ENCODE results near the gene DGUOK. TPM values are rescaled to one million over a fixed set of nuclear protein-coding genes. Genes with fewer than 3 reads are reported as not detected.
"Not testable (repeated sequence)": the region's sequence is repeated elsewhere in the genome, so short reads cannot be mapped to it uniquely, and the experiment has no call there.

DGUOK gene
- 52.2 and 63.4 TPM in 2 replicates for total RNA-seq (2014; rRNA removed; shearing (Covaris generic))

DNA sequence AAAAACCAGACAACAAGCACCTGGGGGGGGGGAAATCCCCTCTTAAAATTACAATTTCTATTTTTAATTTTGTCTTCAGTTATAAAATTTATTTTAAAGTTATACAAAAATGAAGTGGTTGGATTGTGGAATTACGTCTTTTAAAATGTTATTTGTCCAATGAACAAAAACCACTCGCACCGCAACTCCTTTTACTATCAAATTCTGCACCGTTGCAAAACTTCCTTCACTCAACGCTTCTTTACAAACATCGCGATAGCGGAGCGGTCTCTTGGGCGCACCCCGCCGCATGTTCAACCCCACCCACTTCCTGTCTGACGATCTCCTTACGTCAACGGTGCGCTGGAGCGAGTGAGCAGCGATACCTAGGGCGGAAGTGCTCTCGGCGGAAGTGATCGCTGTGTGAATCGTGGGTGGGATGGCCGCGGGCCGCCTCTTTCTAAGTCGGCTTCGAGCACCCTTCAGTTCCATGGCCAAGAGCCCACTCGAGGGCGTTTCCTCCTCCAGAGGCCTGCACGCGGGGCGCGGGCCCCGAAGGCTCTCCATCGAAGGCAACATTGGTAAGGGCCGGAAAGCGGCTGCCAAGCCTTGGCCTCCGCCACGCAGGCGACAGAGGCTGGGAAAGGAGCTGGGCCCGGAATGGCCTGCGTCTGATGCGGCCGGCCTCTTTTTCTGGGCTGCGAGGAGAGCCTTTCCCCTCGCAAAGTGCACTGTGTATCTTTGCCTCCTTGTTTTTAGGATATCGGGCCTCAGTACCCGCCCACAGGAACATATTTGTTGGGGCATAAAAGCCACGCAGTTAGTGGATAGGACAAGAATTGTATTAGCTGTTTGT, at the start of gene DGUOK:
DGUOK (plus strand) TSS at position 388 of the 835 bp plus-strand sequence; CDS start at position 419, 31 bp downstream.
- peak; percentile 99 for DNase-seq (ENCODE audit: low read depth)

DNA sequence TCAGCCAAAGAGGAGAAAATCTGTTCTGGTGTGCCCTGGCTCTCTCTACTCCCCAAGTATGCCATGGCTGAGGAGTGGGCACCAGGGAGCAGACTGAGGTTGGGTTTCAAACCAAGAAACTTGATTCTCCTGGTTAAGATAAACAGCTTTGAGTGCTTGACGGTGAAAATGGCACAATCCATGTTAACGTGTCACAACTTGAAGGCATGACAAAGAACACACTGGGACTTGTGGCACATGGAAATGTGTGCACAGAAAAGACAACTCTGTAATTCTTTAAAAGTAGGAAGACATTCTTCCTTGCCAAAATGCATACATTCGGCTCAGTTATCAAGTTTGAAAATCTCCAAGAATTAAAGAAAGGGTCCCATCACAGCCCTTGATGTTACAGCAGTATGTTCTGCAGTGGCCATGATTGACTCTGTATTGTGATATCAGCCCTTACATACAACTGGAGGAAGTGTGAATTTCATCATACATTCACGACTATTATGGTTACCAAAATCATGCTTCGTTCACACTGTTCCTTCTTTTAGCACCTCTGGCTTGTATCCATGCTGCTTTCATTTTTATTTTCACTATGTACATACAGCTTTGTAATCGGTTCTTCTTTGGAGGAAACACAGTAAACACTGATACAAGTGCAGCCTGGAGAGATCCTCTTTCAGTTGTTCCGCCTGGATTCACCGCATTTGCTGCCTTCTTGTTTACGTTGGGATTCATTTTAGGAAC, 49.4 kb upstream of the DGUOK start:
- no peak for DNase-seq (ENCODE audit: low read depth)

DNA sequence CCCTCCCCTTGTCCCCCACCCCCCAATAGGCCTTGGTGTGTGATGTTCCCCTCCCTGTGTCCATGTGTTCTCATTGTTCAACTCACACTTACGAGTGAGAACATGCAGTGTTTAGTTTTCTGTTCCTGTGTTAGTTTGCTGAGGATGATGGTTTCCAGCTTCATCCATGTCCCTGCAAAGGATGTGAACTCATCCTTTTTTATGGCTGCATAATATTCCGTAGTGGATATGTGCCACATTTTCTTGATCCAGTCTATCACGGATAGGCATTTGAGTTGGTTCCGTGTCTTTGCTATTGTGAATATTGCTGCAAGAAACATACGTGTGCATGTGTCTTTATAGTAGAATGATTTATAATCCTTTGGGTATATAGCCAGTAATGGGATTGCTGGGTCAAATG, 48.7 kb upstream of the DGUOK start:
- DNase-seq (ENCODE audit: low read depth) = not testable (repeated sequence)

DNA sequence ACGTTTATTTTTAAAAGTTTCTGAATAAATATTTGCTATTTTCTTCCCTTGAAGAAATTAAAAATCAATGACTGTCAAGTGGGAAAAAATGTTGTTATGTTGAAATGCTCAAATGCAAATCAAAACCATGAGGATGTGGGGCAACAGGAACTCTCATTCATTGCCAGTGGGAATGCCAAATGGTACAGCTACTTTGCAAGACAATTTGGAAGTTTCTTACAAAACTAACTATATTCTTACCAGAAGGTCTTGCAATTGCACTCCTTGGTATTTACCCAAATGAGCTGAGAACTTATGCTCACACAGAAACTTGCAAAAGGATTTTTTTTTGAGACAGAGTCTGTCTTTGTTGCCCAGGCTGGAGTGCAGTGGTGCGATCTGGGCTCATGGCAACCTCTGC, 41.3 kb upstream of the DGUOK start:
- no peak for DNase-seq (ENCODE audit: low read depth)

DNA sequence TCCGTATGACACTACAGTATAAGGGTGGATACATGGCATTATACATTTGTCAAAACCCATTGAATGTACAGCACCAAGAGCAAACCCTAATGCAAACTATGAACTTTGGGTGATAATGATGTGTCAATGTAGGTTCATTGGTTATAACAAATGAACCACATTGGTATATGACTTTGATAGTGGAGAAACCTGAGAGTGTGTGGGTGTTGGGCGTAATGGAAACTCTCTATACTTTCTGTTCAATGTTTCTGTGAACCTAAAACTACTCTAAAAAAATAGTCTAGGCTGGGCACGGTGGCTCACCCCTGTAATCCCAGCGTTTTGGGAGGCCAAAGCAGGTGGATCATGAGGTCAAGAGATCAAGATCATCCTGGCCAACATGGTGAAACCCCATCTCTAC, 40.3 kb upstream of the DGUOK start:
- no peak for DNase-seq (ENCODE audit: low read depth)

DNA sequence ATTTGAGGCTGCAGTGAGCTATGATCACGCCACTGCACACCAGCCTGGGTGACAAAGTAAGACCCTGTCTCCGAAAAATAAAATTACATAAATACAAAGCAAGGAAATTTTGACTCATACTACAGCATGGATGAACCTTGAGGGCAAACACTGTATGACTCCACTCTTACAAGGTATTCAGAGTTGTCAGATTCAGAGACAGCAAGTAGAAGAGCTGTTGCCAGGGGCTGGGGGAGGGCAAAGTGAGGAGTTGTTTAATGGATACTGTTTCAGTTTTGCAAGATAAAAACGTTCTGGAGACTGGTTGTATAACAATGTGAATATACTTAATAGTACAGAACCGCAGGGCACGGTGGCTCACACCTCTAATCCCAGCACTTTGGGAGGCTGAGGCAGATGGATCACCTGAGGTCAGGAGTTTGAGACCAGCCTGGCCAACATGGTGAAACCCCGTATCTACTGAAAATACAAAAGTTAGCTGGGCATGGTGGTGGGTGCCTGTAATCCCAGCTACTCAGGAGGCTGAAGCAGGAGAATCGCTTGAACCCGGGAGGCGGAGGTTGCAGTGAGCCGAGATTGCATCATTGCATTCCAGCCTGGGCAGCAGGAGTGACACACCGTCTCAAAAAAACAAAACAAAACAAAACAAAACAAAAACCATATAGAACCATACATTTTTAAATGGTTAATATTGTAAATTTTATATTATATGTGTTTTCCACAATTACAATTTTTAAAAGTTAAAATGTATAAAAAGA, 38.9 kb upstream of the DGUOK start:
- DNase-seq (ENCODE audit: low read depth) = not testable (repeated sequence)

DNA sequence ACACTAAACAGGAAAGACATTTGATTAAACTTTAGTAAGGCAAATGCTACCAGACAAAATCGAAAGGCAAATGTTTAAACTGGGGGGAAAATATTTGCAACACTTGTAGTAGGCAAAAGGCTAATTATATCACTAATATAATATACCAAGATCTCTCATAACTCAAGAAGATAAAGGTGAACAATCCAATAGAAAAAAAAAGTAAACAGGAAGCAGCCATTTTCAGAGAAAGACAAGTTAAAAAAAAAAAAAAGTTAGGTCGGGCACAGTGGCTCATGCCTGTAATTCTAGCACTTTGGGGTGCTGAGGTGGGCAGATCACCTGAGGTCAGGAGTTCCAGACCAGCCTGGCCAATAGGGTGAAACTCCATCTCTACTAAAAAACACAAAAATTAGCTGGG, 38.3 kb upstream of the DGUOK start:
- no peak for DNase-seq (ENCODE audit: low read depth)

DNA sequence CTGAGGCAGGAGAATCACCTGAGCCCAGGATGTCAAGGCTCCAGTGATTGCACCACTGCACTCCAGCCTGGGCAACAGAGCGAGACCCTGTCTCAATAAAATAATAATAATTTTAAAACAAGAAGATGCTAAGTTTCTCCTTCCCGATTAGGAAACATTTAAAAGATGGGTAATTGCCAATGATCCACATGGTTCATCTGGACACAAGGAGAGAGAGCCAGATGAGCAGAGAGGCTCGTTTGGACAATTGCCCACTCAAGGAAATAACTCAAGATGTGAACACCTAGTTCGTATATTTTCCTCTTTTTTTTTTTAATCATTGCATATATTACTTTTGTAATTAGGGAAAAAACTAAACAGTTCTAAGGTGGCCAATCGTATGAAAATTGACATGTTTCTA, 37.5 kb upstream of the DGUOK start:
- DNase-seq (ENCODE audit: low read depth) = no peak

DNA sequence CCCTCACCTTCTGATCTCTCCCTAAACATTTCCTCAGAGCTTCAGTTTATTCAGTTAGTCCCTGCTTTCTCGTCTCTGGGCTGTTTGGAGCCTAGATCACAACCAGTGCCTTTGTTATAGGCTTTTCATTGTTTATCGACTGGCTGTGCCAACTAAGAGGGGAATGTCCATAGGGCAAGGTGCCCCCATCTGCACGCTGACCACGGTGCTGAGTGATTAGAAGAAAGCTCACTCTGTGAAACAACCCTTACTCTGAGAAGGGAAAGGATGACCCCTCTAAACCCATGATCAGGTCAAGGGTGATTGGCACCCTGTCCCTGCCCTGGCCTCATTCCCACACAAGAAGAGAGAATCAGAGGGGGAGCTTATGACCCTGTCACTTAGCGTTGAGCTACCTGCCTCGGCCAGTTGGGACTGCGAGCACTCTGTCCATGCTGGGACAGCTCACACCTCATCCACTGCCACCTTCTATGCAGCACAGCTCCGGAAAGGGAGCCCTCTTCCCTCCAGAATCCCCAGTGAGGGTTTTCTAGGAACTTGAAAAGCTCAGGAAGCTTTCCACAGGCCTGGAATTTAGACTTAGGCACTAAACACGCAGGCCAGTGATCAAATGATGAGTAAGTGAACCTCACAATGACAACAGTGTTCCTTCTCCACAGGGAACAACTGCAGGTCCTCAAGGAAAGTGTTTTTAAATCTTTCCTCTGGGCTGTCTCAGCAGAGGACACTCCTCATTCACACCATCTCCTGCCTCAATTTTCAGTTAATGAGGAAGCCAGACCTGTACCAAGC, 36.2 kb upstream of the DGUOK start:
- no peak for DNase-seq (ENCODE audit: low read depth)

DNA sequence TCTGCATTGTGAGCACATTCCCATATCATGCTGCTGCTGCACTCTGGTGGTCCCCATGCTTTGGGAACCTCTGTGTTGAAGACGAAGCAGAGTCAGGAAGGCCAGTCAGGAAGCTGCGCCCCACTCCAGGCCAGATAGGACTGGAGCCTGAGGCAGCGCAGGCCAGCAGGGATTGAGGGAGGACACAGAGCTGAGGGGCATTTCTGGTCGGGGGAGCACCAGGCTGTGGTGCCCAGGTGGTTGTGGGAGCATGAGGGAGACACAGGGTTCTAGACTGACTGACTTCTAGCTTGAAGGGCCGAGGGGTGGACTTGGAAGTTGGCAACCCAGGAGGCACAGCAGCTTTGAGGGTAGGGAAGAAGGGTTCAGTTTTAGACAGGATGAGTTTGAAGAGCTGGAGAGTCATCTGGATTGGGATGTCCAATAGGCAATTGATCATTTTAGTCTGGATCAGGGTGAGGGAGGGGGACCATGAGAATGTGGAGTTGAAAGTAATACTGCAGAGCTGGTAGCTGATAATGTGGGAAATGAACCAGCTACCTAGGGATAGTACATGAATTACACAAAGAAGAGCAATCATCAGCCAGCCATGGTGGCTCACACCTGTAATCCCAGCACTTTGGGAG, 35.3 kb upstream of the DGUOK start:
- no peak for DNase-seq (ENCODE audit: low read depth)

DNA sequence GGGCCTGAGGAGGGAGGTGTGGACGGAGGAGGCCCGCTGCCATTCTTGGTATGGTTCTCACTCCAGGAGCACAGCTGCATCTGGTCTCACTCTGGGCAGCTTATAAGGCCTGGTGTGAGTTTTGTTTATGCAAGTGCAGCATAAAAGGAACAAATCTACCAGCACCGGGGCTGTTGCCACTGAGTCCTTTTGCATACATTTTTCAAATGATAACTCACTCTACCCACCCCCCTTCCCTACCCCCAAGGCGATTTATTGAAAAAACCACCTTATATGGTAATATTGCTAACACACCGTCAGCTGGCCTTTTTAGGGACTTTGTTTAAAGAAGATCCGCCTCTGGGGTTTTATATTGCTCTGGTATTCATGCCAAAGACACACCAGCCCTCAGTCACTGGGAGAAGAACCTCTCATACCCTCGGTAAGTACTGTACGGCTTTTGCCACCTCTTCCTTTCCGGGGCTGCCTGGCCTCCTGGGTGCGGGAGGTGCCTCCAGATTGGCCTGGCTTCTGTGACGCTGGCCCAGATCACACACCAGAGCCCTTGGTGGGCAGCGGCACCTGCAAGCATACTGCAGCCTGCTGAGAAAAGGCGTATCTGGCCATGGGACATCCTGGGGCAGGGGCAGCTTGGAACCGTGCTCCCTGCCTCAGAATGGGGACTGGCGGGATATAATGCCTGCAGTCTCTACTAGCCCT, 33.9 kb upstream of the DGUOK start, which contains the start of gene ACTG2:
ACTG2 (plus strand) TSS at position 378 of the 699 bp plus-strand sequence. CDS start 8,304 bp downstream, outside the sequence.
- no peak for DNase-seq (ENCODE audit: low read depth)

DNA sequence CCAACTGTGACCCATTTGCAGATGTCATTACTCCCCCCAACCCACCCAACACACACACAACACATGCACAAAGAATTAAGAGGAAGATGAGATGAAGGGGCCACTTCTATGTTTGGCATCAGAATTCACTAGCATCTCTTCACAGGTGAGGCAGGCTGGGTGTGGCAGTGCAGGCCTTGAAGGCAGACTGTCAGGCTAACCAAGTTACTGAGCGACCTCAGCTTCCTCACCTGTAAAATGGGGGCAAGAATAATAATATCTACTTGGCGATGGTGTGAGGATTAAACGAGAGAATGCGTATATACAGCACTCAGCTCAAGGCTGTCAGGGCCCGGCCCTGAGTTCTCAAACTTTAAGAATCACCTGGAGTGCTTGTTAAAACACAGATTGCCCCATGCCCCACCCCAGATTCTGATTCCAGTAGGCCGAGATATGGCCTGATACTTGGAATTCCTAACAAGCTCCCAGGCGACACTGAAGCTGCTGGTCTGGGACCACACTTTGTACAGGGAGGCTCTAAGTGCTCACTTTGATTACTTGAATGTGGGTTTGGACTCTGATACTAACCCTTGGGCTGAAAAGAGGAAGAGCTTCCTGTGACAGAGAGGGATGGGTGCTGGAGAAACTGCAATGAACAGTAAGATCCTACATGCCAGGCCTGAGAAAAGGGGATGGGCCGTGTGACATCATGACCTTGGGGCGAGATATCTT, 32.8 kb upstream of the DGUOK start:
- DNase-seq (ENCODE audit: low read depth) = no peak

DNA sequence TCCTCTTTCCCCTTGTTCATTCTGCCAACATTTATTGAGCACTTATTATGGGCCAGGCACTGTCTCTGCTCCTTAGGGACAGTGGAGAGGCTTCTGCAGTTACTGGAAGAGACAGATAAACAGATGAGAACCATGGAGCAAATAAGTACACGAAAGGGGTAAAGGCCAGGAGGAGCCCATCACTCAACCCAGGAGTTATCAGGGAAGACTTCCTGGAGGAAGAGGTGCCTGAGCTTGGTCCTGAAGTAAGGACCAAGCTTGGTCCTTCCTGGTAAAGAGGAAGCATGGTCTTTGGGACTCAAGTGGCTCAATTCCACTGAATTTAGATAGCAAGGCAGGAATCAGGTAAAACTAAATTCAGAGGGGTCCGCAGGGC, 32.2 kb upstream of the DGUOK start:
- no peak for DNase-seq (ENCODE audit: low read depth)

DNA sequence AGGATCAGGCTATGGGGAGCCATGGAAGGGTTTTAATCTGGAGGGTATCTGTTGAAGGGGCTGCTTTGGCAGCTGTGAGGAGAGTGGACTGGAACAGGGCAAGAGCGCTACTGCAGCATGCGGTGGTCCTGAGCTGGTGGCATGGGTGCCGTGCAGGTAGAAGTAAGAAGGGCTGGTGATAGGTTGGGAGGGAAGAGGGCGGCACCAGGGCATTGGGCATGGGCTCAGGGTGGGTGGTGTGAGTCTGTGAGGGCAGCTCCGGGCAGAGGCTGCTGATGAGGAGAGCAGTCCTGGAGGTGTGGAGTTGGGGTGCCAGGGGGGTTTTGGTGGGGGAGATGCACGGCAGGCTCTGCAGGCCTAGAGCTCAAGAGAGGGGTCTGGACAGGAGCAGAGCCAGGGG, 31.8 kb upstream of the DGUOK start:
- DNase-seq (ENCODE audit: low read depth) = no peak

DNA sequence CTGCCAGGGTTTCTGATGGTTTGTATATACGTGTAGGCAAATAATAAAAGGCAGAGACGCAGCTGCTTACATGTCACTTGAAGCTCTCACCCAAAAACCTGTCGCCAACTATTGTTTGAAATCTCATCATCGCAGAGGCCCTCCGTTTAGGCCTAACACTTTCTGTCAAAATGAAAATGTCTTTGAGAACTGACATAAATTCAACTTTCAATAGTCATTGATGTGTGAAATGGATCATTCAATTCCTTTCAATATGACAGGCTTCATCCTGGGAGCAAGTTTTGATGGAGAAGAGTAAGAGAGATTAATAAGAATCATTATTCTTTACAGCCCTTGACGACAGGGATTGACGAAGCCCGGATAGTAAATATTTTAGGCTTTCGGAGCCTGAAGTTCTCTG, 31.2 kb upstream of the DGUOK start:
- DNase-seq (ENCODE audit: low read depth) = no peak

DNA sequence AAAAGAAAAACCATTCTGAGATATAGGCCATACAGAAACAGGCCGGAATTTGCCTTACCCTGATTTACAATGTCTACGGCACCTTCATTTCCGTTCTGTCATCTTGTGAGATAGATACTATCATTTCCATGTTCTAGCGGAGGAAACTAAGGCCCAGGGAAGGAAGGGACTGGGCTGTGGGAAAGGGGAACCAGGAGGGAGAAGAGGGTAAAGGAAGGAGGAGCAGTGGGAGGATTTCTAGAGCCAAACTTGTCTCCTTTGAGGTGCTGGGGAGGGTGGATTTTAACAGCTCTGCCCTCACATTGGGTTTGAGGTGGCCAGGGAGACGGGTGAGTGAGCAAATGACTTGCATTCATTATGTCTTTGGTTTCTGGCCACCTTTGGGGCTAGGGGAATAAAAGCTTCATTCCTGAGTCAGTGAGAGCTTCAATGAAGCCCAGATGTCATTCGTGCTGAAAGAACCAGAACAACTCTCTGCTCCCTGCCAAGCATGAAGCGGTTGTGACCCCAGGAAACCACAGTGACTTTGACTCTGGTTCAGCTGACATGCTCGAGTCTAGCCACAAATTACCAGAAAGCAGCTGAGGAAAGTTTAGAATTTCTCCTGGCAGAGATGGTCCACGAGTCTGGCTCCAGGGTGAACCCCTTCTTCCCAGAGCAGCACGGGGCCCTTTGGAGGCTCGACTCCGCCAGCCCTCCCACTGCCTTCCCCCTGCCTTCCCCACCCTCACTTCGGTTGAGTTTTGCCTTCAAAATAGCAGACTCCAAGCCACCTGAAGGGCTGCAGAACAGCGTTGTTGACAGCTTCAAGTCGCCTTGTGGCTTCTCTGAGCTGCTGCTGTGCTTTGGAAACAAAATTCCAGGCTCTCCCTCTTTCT, 30.1 kb upstream of the DGUOK start:
- DNase-seq (ENCODE audit: low read depth) = peak; percentile 80

DNA sequence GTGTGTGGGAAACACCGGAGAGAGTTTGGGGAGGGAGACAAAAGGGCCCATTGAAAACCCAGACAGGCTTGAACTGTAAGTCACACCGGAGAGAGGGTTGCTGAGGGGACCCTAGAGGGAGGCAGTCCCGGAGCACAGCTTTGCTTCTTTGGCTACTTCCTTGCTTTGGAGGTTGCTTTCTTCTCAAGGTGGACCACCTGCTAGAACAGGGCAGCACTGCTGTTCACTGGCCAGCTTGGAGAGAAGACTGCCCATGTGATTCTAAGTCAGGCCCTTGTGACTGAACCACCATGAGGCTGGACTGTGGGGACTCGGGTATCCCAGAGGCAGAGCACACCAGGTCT, 29.5 kb upstream of the DGUOK start:
- no peak for DNase-seq (ENCODE audit: low read depth)

DNA sequence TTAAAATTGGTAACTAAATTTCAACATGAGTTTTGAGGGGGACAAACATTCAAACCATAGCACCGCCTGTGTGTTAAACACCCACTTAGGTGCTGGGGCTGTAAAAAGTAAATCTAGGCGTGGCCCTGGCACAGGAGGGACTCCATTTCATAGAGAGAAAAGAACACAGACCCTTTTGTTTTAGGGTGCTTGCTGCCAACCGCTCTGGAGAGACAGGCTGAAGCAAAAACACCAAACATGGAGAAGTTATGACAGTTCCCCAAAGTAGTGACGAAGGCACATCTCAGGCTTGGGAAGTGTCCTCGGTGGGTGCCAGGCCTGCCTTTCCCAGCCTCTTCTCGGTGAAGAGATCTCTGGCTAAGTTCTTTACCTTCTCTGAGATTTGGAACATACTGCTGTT, 28.7 kb upstream of the DGUOK start:
- DNase-seq (ENCODE audit: low read depth) = no peak

DNA sequence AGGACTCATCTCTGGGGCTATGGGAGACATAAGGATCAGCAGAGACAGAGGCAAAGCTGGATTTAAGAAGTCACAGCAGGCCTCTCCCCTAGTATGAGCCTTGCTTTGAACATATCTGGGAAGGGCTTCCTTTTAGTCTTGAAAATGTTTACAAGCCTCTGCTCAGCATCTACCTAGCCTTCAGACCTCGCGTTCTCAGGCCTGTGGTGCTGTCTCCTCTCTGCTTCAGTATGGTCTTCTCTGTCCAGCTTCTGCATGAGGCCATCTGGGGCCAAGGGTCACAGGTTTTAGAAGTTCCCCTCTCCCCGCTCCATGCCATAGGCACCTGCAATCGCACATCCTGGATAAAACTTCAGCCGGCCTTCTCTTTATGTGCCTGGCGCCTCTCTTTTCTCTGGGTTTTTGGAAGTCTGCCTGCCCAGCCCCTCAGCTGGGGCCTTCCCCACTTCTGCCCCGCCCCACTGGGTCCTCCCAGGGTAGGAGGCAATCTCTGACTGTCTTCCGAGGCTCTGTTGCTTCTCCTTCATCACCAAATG, 26.8 kb upstream of the DGUOK start:
- DNase-seq (ENCODE audit: low read depth) = no peak

Measured in Daoy (cell line).